HEK293T (cell line): ENCODE measurements around the gene DOK6.

ENCODE experiments used
- CTCF ChIA-PET: fragments of 350-600 bp; formaldehyde crosslinking; extraction: SDS; loops from one replicate; lab custom pipeline; 2021; ENCODE audit warnings: antibody characterized with exemption, inconsistent platforms; lab: Yijun Ruan, JAX
- POLR2A ChIA-PET: fragments of 350-600 bp; formaldehyde crosslinking; extraction: SDS; loops from one replicate; lab custom pipeline; 2020; ENCODE audit warnings: antibody characterized with exemption, inconsistent platforms; lab: Yijun Ruan, JAX
- DNase-seq: peaks from one replicate; pipeline ENCODE4 v3.0.0; 2012; ENCODE audit warnings: mixed read lengths; ENCODE audit errors: extremely low spot score
- ARNT ChIP-seq: fragments of 450-650 bp; IDR thresholded peaks from 2 replicates; pipeline ENCODE4 v1.6.1; 2017; ENCODE audit warnings: mild to moderate bottlenecking
- BHLHE40 ChIP-seq: fragments of 450-650 bp; IDR thresholded peaks from 2 replicates; pipeline ENCODE4 v1.6.1; 2016; ENCODE audit warnings: mild to moderate bottlenecking, moderate library complexity, borderline replicate concordance
- CTBP1 ChIP-seq: fragments of 450-650 bp; IDR thresholded peaks from 2 replicates; pipeline ENCODE4 v1.6.1; 2016; ENCODE audit warnings: borderline replicate concordance
- ELF4 ChIP-seq: fragments of 450-650 bp; IDR thresholded peaks from 2 replicates; pipeline ENCODE4 v1.6.1; 2017; ENCODE audit warnings: antibody characterized with exemption
- FOXA1 ChIP-seq: fragments of 450-650 bp; IDR thresholded peaks from 2 replicates; pipeline ENCODE4 v1.6.1; 2016; ENCODE audit warnings: mild to moderate bottlenecking
- FOXK2 ChIP-seq: fragments of 450-650 bp; IDR thresholded peaks from 2 replicates; pipeline ENCODE4 v1.6.1; 2016; ENCODE audit warnings: mild to moderate bottlenecking
- FOXM1 ChIP-seq: fragments of 450-650 bp; IDR thresholded peaks from 2 replicates; pipeline ENCODE4 v1.6.1; 2017; ENCODE audit warnings: mild to moderate bottlenecking, borderline replicate concordance
- HDGF ChIP-seq: fragments of 450-650 bp; IDR thresholded peaks from 2 replicates; pipeline ENCODE4 v1.6.1; 2017; ENCODE audit warnings: antibody characterized with exemption, borderline replicate concordance
- L3MBTL2 ChIP-seq: fragments of 450-650 bp; conservative IDR thresholded peaks from 2 replicates; pipeline ENCODE4 v1.6.1; 2016; ENCODE audit warnings: mild to moderate bottlenecking
- LEF1 ChIP-seq: fragments of 450-650 bp; IDR thresholded peaks from 2 replicates; pipeline ENCODE4 v1.6.1; 2017; ENCODE audit warnings: mild to moderate bottlenecking, borderline replicate concordance
- NFRKB ChIP-seq: fragments of 450-650 bp; IDR thresholded peaks from 2 replicates; pipeline ENCODE4 v1.6.1; 2016; ENCODE audit warnings: mild to moderate bottlenecking, moderate library complexity
- PKNOX1 ChIP-seq: fragments of 450-650 bp; IDR thresholded peaks from 2 replicates; pipeline ENCODE4 v1.6.1; 2016
- SP1 ChIP-seq: fragments of 450-650 bp; IDR thresholded peaks from 2 replicates; pipeline ENCODE4 v1.6.1; 2017
- SUZ12 ChIP-seq: fragments of 450-650 bp; IDR thresholded peaks from 2 replicates; pipeline ENCODE4 v1.6.1; 2016; ENCODE audit warnings: mild to moderate bottlenecking
- TARDBP ChIP-seq: fragments of 450-650 bp; IDR thresholded peaks from 2 replicates; pipeline ENCODE4 v1.6.1; 2016
- ZNF384 ChIP-seq: fragments of 450-650 bp; IDR thresholded peaks from 2 replicates; pipeline ENCODE4 v1.6.1; 2016

DOK6 gene

GRCh38 chr18:69586537-69586936, 185.8 kb downstream of the DOK6 start:
- POLR2A ChIA-PET, result no interaction called here
- TF ChIP-seq TARDBP, result no peak
- TF ChIP-seq HDGF, result no peak
- no peak for TF ChIP-seq BHLHE40
- TF ChIP-seq SUZ12, result no peak
- TF ChIP-seq ZNF384, result no peak
- TF ChIP-seq ELF4, result no peak
- no peak for TF ChIP-seq PKNOX1
- no peak for TF ChIP-seq ARNT
- TF ChIP-seq FOXA1, result no peak
- TF ChIP-seq NFRKB, result no peak
- TF ChIP-seq FOXK2, result no peak
- no peak for TF ChIP-seq L3MBTL2
- TF ChIP-seq CTBP1, result no peak
- TF ChIP-seq FOXM1, result no peak
- TF ChIP-seq SP1, result no peak
- TF ChIP-seq LEF1, result no peak
- CTCF ChIA-PET, result no interaction called here
- DNase-seq, result no peak

- POLR2A ChIA-PET, result no interaction called here
- no peak for DNase-seq
- CTCF ChIA-PET, result no interaction called here
- TF ChIP-seq FOXM1, result no peak
- no peak for TF ChIP-seq CTBP1
- TF ChIP-seq SUZ12, result no peak
- no peak for TF ChIP-seq LEF1
- TF ChIP-seq FOXA1, result no peak
- TF ChIP-seq NFRKB, result no peak
- TF ChIP-seq SP1, result no peak
- TF ChIP-seq HDGF, result no peak
These were observed 187.6 kb downstream of the DOK6 start for GRCh38 chr18:69588301-69588700.

GRCh38 chr18:69590150-69590549, 189.5 kb downstream of the DOK6 start:
- POLR2A ChIA-PET, result no interaction called here
- no peak for DNase-seq
- no peak for TF ChIP-seq ARNT
- no peak for TF ChIP-seq L3MBTL2
- no peak for TF ChIP-seq TARDBP
- no peak for TF ChIP-seq SP1
- no peak for TF ChIP-seq ELF4
- no peak for TF ChIP-seq ZNF384
- TF ChIP-seq PKNOX1, result no peak
- no peak for TF ChIP-seq CTBP1
- TF ChIP-seq BHLHE40, result no peak
- no peak for TF ChIP-seq FOXA1
- CTCF ChIA-PET, result no interaction called here

GRCh38 chr18:69596345-69596744, 195.7 kb downstream of the DOK6 start:
- ChIA-PET CTCF (no interaction called here), POLR2A (no interaction called here)
- TF ChIP-seq TARDBP, result no peak
- no peak for TF ChIP-seq NFRKB
- no peak for TF ChIP-seq SP1
- no peak for TF ChIP-seq SUZ12
- no peak for TF ChIP-seq L3MBTL2
- no peak for TF ChIP-seq LEF1
- DNase-seq, result no peak

GRCh38 chr18:69597561-69597960, 196.9 kb downstream of the DOK6 start:
- TF ChIP-seq SP1 (no peak), ELF4 (no peak), SUZ12 (no peak), FOXK2 (no peak), BHLHE40 (no peak), PKNOX1 (no peak), L3MBTL2 (no peak), ZNF384 (no peak), FOXA1 (no peak), ARNT (no peak), NFRKB (no peak)
- CTCF ChIA-PET, result interaction anchor here (1.0 kb wide), 1 partner anchor 12 kb away, joined by 3 read pairs; no protein-coding TSS in a partner anchor
- POLR2A ChIA-PET, result no interaction called here
- no peak for DNase-seq

GRCh38 chr18:69599377-69599776, 198.7 kb downstream of the DOK6 start:
- ChIA-PET CTCF (no interaction called here), POLR2A (no interaction called here)
- DNase-seq, result no peak
- no peak for TF ChIP-seq ZNF384
- no peak for TF ChIP-seq ARNT
- no peak for TF ChIP-seq L3MBTL2
- TF ChIP-seq LEF1, result no peak

GRCh38 chr18:69612242-69612641, 211.6 kb downstream of the DOK6 start:
- ChIA-PET CTCF (no interaction called here), POLR2A (no interaction called here)
- no peak for DNase-seq
- TF ChIP-seq ELF4 (no peak), ARNT (no peak), TARDBP (no peak), FOXM1 (no peak), CTBP1 (no peak), FOXA1 (no peak), L3MBTL2 (no peak), BHLHE40 (no peak), NFRKB (no peak), FOXK2 (no peak), LEF1 (no peak), PKNOX1 (no peak), SUZ12 (no peak), SP1 (no peak)
